Omental fat pad (tissue), 4 donors: ENCODE measurements around the gene ASXL3. TPM values are rescaled to one million over a fixed set of nuclear protein-coding genes. Genes with fewer than 3 reads are reported as not detected.

Source experiments
- ATAC-seq: fragments of 150-250 bp; one replicate; pipeline ENCODE4 v1.9.1; 2016; ENCODE audit warnings: mild to moderate bottlenecking, moderate library complexity; ENCODE audit not compliant: low FRiP score
- DNase-seq: peaks from one replicate; pipeline ENCODE4 v3.0.0-alpha.2; 2019; ENCODE audit warnings: low spot score
- CTCF ChIP-seq, 3 donors: fragments of 450-650 bp; IDR thresholded peaks; one replicate each; pipeline ENCODE4 v1.5.1; 2016 to 2017; ENCODE audit warnings: antibody characterized with exemption in 3 of 3, mild to moderate bottlenecking in 3 of 3, moderate library complexity in 2 of 3
- total RNA-seq, 4 donors: library from RNA; depleted of rRNA; stranded (reverse); fragments of >200 nt; gene quantifications; one replicate each; pipeline ENCODE4 v1.1.0, GENCODE V29; 2016

Gene ASXL3
- total RNA-seq, 4 donors from 2014 or later: 0.36 to 5.4 (median 0.70) TPM

GRCh38 chr18:33556846-33557245, 21.2 kb upstream of the ASXL3 start:
- no peak for TF ChIP-seq CTCF (IDR thresholded peaks at IDR 0.05)
- ATAC-seq (no peak), DNase-seq (no peak)

GRCh38 chr18:33557706-33558105, 20.3 kb upstream of the ASXL3 start:
- ATAC-seq (no peak), DNase-seq (no peak)
- TF ChIP-seq CTCF (IDR thresholded peaks at IDR 0.05): no peak

- DNase-seq (no peak), ATAC-seq (no peak)
- TF ChIP-seq CTCF (IDR thresholded peaks at IDR 0.05): no peak
These were observed 19.5 kb upstream of the ASXL3 start for GRCh38 chr18:33558529-33558928.

GRCh38 chr18:33560686-33561370, 17.2 kb upstream of the ASXL3 start:
- TF ChIP-seq CTCF (IDR thresholded peaks at IDR 0.05): no peak
- DNase-seq: no peak
- no peak for ATAC-seq

- no peak for DNase-seq
- no peak for TF ChIP-seq CTCF (IDR thresholded peaks at IDR 0.05)
- ATAC-seq: no peak
These were observed 15.3 kb upstream of the ASXL3 start for GRCh38 chr18:33562741-33563140.

- no peak for ATAC-seq
- DNase-seq: no peak
- no peak for TF ChIP-seq CTCF (IDR thresholded peaks at IDR 0.05)
These were observed 10.3 kb upstream of the ASXL3 start for GRCh38 chr18:33567705-33568104.

GRCh38 chr18:33571998-33572787, 5.8 kb upstream of the ASXL3 start:
- DNase-seq: no peak
- no peak for TF ChIP-seq CTCF (IDR thresholded peaks at IDR 0.05)
- ATAC-seq: no peak
